GM23248 (cell line): Measurements from ENCODE around the gene C1orf35. TPM values are rescaled to one million over a fixed set of nuclear protein-coding genes. Genes with fewer than 3 reads are reported as not detected.
A peak's percentile ranks its signal among the peaks of the same experiment; 100 is the strongest.

Source experiments
- DNase-seq: peaks from one replicate; pipeline ENCODE4 v3.0.0-alpha.2; 2015
- H2AFZ ChIP-seq: fragments of 200-600 bp; sonication (generic); 2 replicates; pipeline ENCODE4 v1.6.1; 2016; ENCODE audit warnings: antibody characterized with exemption
- H3F3A ChIP-seq: fragments of 200-600 bp; sonication (generic); 2 replicates; pipeline ENCODE4 v1.6.1; 2016; ENCODE audit warnings: mild to moderate bottlenecking, antibody characterized with exemption, mixed run types; ENCODE audit not compliant: insufficient read depth
- H3K27ac ChIP-seq: fragments of 200-600 bp; sonication (generic); 2 replicates; pipeline ENCODE4 v1.5.1; 2016; ENCODE audit warnings: mild to moderate bottlenecking
- H3K27me3 ChIP-seq: fragments of 200-600 bp; sonication (generic); replicated peaks from 2 replicates; pipeline ENCODE4 v1.6.1; 2016; ENCODE audit warnings: mild to moderate bottlenecking; ENCODE audit not compliant: insufficient read depth
- H3K36me3 ChIP-seq: fragments of 200-600 bp; sonication (generic); 2 replicates; pipeline ENCODE4 v1.6.1; 2016; ENCODE audit warnings: low read depth, mild to moderate bottlenecking
- H3K4me1 ChIP-seq: fragments of 200-600 bp; sonication (generic); 2 replicates; pipeline ENCODE4 v1.6.1; 2016; ENCODE audit warnings: mild to moderate bottlenecking; ENCODE audit not compliant: insufficient read depth
- H3K4me2 ChIP-seq: fragments of 200-600 bp; sonication (generic); one replicate; pipeline ENCODE4 v1.6.1; 2016; ENCODE audit warnings: mild to moderate bottlenecking; ENCODE audit not compliant: unreplicated experiment
- H3K4me3 ChIP-seq: fragments of 200-600 bp; sonication (generic); 2 replicates; pipeline ENCODE4 v1.5.1; 2016; ENCODE audit warnings: mild to moderate bottlenecking
- H3K79me2 ChIP-seq: fragments of 200-600 bp; sonication (generic); 2 replicates; pipeline ENCODE4 v1.6.1; 2016; ENCODE audit warnings: mild to moderate bottlenecking; ENCODE audit not compliant: insufficient read depth
- H3K9ac ChIP-seq: fragments of 200-600 bp; sonication (generic); 2 replicates; pipeline ENCODE4 v1.6.1; 2016; ENCODE audit warnings: mild to moderate bottlenecking
- H3K9me2 ChIP-seq: fragments of 200-600 bp; sonication (generic); 2 replicates; pipeline ENCODE4 v1.6.1; 2016; ENCODE audit warnings: mixed run types, mild to moderate bottlenecking, moderate library complexity; ENCODE audit not compliant: insufficient read depth
- H3K9me3 ChIP-seq: fragments of 200-600 bp; sonication (generic); one replicate; pipeline ENCODE4 v1.6.1; 2017; ENCODE audit warnings: low read depth
- H4K20me1 ChIP-seq: fragments of 200-600 bp; sonication (generic); 2 replicates; pipeline ENCODE4 v1.6.0; 2016; ENCODE audit not compliant: insufficient read depth
- EZH2 ChIP-seq: fragments of 200-600 bp; sonication (generic); IDR thresholded peaks from 2 replicates; pipeline ENCODE4 v1.6.1; 2018; ENCODE audit warnings: antibody characterized with exemption, mild to moderate bottlenecking; ENCODE audit not compliant: insufficient read depth, poor library complexity, severe bottlenecking
- EZH2phosphoT487 ChIP-seq: fragments of 200-600 bp; sonication (generic); IDR thresholded peaks from 2 replicates; pipeline ENCODE4 v1.6.1; 2018; ENCODE audit warnings: antibody characterized with exemption, moderate library complexity, mild to moderate bottlenecking, low read depth; ENCODE audit not compliant: insufficient read depth
- WGBS, 2 experiments: methylation state at CpG; one replicate each; pipeline ENCODE4 v1.1.6; 2015 to 2017; ENCODE audit warnings: low lambda C conversion rate in 2 of 2, low coverage in 1 of 2; ENCODE audit errors: missing lambda C conversion rate in 2 of 2; 5-methylcytosine and 5-hydroxymethylcytosine counted together
- in situ Hi-C: fragments of 300-500 bp; cut with MboI; formaldehyde crosslinking; loops from 2 replicates; pipeline ENCODE4 v1.15.0; 2020
- polyA plus RNA-seq: library from polyadenylated mRNA; unstranded; fragments of >200 nt; fragmentation: Nextera tagmentation; extraction: Ambion mirVana; gene quantifications from 2 replicates; pipeline ENCODE4 v1.2.1, GENCODE V29; 2016
- total RNA-seq: library from RNA; depleted of rRNA; stranded (reverse); fragments of >200 nt; shearing (Covaris generic); gene quantifications from 2 replicates; pipeline ENCODE4 v1.2.3, GENCODE V29; 2014

C1orf35 gene
- total and polyA plus RNA-seq, 2 experiments from 2014 or later, result 11.6 to 19.9 TPM

- peaks cover 47% of the 10 kb centered on the region for H3K79me2 ChIP-seq
- in situ Hi-C loops, result no loop called here
These were observed 37.0 kb upstream of the C1orf35 start, which contains the start of gene GUK1 for GRCh38 chr1:228139931-228140723. GUK1 (plus strand) TSS chr1:228140279; CDS start chr1:228140303, 24 bp downstream.

GRCh38 chr1:228139406-228139930 is 36.3 kb upstream of the C1orf35 start:
- WGBS, 2 experiments, result 20 to 22% methylated on average over 30 of the region's 30 CpGs
- no peak for TF ChIP-seq EZH2phosphoT487
- no peak for TF ChIP-seq EZH2

More at GRCh38 chr1:228139931-228140723, 37.0 kb upstream of the C1orf35 start, which contains the start of gene GUK1:
- H3K4me1 ChIP-seq, result peaks cover 19% of the 10 kb centered on the region
- H2AFZ ChIP-seq, result peak within 1 kb of the TSS; percentile 92
- H3F3A ChIP-seq, result no peaks in the 10 kb centered on the region
- 1% methylated on average over 73 to 82 of the region's 95 CpGs for WGBS, 2 experiments
- no peaks in the 10 kb centered on the region for H3K9me2 ChIP-seq
- TF ChIP-seq EZH2phosphoT487, result no peak
- TF ChIP-seq EZH2, result no peak
- H3K9ac ChIP-seq, result peak within 1 kb of the TSS; percentile 96
- no peaks in the 10 kb centered on the region for H3K36me3 ChIP-seq
- H3K27ac ChIP-seq, result peak within 1 kb of the TSS; percentile 93
- H3K4me3 ChIP-seq, result peak within 1 kb of the TSS; percentile 91
- peak within 1 kb of the TSS; percentile 89 for H3K4me2 ChIP-seq
- no peaks in the 10 kb centered on the region for H3K9me3 ChIP-seq
- DNase-seq, result peak; percentile 99
- H3K27me3 ChIP-seq, result peaks cover 18% of the 10 kb centered on the region; the same call in 1 of the 2 replicates
- peaks cover 21% of the 10 kb centered on the region; the same call in 1 of the 2 replicates for H4K20me1 ChIP-seq

GRCh38 chr1:228136901-228137300 is 33.8 kb upstream of the C1orf35 start:
- H3K27ac ChIP-seq, result no peak overlapping the region
- H3K9me2 ChIP-seq, result no peaks in the 10 kb centered on the region
- no peaks in the 10 kb centered on the region for H4K20me1 ChIP-seq
- no peak overlapping the region for H3K4me2 ChIP-seq
- no peaks in the 10 kb centered on the region for H3K36me3 ChIP-seq
- H3K79me2 ChIP-seq, result peaks cover 14% of the 10 kb centered on the region
- H2AFZ ChIP-seq, result no peak overlapping the region
- H3K4me1 ChIP-seq, result peaks cover 2% of the 10 kb centered on the region; the same call in 1 of the 2 replicates
- H3K9ac ChIP-seq, result no peak overlapping the region
- no peak for TF ChIP-seq EZH2
- no peak for TF ChIP-seq EZH2phosphoT487
- 3 to 7% methylated on average over 1 of the region's 1 CpG for WGBS, 2 experiments
- no peak for DNase-seq
- no peaks in the 10 kb centered on the region for H3K9me3 ChIP-seq
- H3F3A ChIP-seq, result no peaks in the 10 kb centered on the region
- H3K27me3 ChIP-seq, result peaks cover 41% of the 10 kb centered on the region
- in situ Hi-C loops, result no loop called here
- no peak overlapping the region for H3K4me3 ChIP-seq

More at GRCh38 chr1:228139406-228139930, 36.3 kb upstream of the C1orf35 start:
- peak overlapping the region; percentile 67 for H3K4me2 ChIP-seq
- H3K79me2 ChIP-seq, result peaks cover 40% of the 10 kb centered on the region
- peaks cover 19% of the 10 kb centered on the region; the same call in 1 of the 2 replicates for H4K20me1 ChIP-seq
- no peaks in the 10 kb centered on the region for H3K9me2 ChIP-seq
- H3K4me1 ChIP-seq, result peaks cover 19% of the 10 kb centered on the region
- H3F3A ChIP-seq, result no peaks in the 10 kb centered on the region
- peak overlapping the region; percentile 92 for H2AFZ ChIP-seq
- no peak for DNase-seq
- peak overlapping the region; percentile 91 for H3K4me3 ChIP-seq
- H3K27me3 ChIP-seq, result peaks cover 22% of the 10 kb centered on the region; the same call in 1 of the 2 replicates
- in situ Hi-C loops, result no loop called here
- no peaks in the 10 kb centered on the region for H3K9me3 ChIP-seq
- H3K36me3 ChIP-seq, result no peaks in the 10 kb centered on the region
- H3K27ac ChIP-seq, result peak overlapping the region; percentile 93
- H3K9ac ChIP-seq, result peak overlapping the region; percentile 96

DNA sequence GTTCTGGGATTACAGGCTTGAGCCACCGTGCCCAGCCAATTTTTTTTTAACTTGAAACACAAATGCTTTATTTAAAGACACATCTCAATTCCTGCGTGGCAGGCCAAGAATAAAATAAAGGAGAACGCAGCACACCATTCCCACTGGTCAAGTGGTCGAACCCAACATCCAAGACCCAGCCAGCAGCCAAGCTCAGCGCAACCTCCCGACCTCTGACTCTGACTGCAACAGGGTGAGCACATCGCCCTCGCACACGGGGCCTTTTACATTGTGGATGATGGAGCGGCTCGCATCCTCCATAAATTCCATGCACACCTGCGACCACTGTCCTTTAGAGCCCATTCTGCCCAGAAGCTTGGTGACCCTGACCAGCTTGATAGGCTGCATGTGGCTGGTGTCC is 31.5 kb upstream of the C1orf35 start:
- WGBS, 2 experiments, result 52 to 53% methylated on average over 12 of the region's 12 CpGs
- TF ChIP-seq EZH2, result no peak
- TF ChIP-seq EZH2phosphoT487, result no peak
- no peaks in the 10 kb centered on the region for H3K4me1 ChIP-seq

More for the DNA sequence above, 31.5 kb upstream of the C1orf35 start:
- in situ Hi-C loops, result no loop called here
- no peak for DNase-seq
- H3K79me2 ChIP-seq, result no peaks in the 10 kb centered on the region
- no peaks in the 10 kb centered on the region for H3K36me3 ChIP-seq
- no peaks in the 10 kb centered on the region for H3K9me2 ChIP-seq
- no peak overlapping the region for H3K4me3 ChIP-seq
- no peak overlapping the region for H3K27ac ChIP-seq
- no peaks in the 10 kb centered on the region for H3F3A ChIP-seq
- no peak overlapping the region for H3K4me2 ChIP-seq
- peaks cover 42% of the 10 kb centered on the region for H3K27me3 ChIP-seq
- no peak overlapping the region for H3K9ac ChIP-seq
- no peaks in the 10 kb centered on the region for H4K20me1 ChIP-seq
- no peaks in the 10 kb centered on the region for H3K9me3 ChIP-seq
- H2AFZ ChIP-seq, result no peak overlapping the region
